DLD1 (cell line): Measurements from ENCODE around the gene PRR36.

ENCODE experiments used
- in situ Hi-C: cut with HindIII; loops from 2 replicates; pipeline ENCODE4 v1.10.0; 2017; ENCODE audit warnings: low sequenced_read_pairs

PRR36 gene

DNA sequence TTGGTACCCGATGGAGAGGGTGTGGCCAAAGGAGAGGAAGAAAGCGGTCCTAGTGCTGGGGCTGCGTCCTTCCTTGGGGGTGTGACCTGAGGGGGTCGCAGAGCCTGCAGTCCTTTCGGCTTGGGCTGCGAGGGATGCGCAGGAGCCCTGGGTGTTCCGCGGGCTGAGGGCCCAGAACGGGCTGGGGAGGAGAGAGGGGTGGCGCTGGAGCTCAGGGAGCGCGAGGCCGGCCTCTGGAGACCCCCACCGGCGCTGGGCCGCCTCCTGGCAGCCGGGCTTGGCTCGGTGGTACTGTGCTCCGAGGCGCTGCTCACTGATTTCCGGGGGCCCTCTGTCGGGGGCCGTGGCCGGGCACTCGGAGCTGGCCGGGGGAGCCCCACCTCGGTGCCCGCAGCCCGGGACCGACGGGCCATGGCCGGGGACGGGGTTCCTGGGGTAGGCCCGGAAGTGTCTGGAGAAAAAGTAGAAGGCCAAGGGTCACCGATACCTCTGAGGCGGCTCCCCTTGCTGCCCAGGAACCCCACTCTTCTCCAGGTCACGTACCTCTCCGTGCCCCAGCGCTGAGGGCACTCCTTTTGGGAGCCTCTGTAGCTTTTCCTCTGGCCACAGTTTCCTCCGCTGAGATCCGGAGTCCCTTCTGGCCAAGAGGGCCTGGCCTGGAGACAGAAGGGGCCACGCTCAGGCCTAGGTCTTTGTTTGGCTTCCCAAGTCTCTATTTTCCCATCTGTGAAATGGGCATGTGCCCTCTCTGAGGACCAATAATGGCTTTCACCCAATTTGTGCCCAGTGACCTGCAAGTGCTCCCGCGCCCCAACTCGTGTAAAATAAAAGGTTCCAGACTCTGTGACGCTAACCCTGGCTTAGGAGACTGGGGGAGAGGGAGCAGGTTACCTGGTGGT lies 1.6 kb downstream of the PRR36 start:
- in situ Hi-C loops, result loop anchor here (25.0 kb wide), 1 partner anchor 160 kb away; the partner anchor contains the start of gene FCER2

DNA sequence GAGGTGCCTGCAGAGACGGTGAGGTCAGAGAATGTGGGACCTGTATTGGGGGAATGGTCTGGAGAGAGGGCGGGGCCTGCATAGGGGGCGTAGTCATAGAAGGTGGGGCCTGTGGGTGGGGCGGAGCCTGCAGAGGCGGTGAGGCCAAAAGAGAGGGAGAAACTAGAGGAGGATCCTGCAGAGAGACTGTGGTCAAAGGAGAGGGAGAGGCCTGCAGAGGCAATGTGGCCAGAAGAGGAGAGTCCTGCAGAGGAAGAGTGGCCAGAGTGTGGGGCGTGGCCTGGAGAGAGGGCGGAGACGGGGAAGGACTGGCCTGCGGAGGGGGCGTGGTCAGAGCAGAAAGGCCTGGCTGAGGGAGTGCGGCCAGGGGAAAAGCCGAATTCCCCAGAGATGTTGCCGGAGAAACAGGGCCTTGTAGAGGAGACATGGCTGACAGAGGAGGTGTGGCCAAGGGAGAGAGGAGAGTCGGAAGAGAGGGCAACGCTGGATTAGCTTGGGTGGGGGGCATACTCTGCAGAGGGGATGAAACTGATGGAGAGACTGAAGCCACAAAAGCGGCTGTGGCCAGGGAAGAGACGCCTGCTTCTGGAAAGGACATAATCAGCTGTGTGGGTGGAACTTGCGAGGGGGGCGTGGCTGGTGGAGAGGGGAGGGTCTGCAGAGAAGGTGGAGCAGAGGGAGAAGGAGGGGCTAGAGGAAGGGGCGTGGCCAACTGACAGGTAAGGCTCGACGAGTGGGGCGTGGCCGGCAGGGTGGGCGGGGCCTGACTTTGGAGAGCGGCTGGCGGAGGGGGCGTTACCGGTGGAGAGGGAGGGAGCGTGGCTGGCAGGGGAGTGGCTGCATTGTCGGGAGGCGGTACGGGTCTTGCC lies 2.5 kb downstream of the PRR36 start:
- in situ Hi-C loops, result loop anchor here (25.0 kb wide), 1 partner anchor 159 kb away; the partner anchor contains the start of gene FCER2

DNA sequence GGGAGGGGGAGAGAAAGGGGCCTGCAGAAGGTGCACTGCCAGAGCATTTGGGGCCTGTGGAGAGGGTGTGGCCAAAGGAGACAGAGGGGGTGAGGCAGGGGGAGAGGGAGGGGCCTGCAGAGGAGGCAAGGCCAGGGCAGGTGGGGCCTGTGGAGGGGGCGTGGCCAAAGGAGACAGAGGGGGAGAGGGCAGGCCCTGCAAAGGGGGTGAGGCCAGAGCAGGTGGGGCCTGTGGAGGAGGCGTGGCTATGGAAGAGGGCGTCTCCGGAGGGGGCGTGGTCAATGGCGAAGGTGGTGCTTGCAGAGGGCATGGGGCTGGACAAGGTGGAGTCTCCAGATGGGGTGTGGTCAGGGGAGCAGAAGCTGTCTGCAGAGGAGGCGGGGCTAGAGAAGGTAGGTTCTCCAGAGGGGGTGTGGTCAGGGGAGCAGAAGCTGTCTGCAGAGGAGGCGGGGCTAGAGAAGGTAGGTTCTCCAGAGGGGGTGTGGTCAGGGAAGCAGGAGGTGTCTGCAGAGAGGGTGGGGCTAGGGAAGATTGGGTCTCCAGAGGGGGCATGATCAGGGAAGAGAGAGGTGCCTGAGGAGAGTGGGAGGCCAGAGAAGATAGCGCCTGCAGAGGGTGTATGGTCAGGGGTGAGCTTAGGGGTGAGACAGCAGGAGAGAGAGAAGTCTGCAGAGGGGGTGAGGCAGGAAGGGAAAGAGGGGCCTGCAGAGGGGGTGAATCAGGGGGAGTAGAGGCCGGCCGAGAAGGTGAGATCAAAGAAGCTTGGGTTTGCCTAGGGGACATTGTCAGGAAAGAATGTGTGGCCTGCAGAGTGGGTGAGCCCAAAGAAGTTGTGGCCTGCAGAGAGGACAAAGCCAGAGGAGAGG lies 3.4 kb downstream of the PRR36 start:
- in situ Hi-C loops, result loop anchor here (25.0 kb wide), 1 partner anchor 159 kb away; the partner anchor contains the start of gene FCER2

DNA sequence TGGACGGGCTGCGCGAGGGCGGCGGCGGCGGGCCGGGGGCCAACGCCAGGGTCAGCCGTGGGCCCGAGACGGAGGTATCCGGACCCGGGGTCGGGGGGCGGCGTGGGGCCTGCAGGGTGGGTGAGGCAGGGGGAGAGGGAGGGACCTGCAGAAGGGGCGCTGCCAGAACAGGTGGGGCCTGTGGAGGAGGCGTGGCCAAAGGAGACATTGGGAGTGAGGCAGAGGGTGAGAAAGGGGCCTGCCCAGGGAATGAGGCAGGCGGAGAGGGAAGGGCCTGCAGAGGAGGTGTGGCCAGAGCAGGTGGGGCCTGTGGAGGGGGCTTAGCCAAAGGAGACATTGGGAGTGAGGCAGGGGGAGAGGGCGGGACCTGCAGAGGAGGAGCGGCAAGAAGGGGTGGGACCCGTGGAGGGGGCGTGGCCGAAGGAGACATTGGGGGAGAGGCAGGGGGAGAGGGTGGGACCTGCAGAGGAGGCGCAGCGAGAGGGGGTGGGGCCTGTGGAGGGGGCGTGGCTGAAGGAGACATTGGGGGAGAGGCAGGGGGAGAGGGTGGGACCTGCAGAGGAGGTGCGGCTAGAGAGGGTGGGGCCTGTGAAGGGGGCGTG lies 4.2 kb downstream of the PRR36 start:
- in situ Hi-C loops, result loop anchor here (25.0 kb wide), 1 partner anchor 158 kb away; the partner anchor contains the start of gene FCER2

DNA sequence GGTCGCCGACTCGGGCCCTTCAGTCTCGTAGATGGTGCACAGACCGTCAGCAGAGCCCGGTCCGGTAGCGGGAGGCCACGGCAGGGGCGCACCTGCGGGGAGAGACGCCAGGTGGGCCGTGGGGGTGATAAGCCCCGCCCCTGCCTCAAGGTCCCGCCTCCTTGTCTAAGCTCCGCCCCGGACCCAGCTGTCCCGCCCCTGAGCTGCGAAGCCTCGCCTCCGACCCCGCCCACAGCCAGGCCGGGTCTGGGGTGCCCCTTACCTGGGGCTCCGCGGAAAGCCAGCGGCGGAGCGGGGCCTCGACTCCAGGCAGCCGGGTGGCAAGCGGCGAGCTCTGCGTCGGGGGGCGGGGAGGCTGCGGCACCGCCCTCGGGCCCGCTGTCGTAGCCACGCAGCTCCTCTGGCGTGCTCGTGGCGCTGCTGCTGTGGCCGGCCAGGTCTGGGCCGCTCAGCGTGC lies 4.7 kb downstream of the PRR36 start:
- in situ Hi-C loops, result loop anchor here (25.0 kb wide), 1 partner anchor 157 kb away; the partner anchor contains the start of gene FCER2

DNA sequence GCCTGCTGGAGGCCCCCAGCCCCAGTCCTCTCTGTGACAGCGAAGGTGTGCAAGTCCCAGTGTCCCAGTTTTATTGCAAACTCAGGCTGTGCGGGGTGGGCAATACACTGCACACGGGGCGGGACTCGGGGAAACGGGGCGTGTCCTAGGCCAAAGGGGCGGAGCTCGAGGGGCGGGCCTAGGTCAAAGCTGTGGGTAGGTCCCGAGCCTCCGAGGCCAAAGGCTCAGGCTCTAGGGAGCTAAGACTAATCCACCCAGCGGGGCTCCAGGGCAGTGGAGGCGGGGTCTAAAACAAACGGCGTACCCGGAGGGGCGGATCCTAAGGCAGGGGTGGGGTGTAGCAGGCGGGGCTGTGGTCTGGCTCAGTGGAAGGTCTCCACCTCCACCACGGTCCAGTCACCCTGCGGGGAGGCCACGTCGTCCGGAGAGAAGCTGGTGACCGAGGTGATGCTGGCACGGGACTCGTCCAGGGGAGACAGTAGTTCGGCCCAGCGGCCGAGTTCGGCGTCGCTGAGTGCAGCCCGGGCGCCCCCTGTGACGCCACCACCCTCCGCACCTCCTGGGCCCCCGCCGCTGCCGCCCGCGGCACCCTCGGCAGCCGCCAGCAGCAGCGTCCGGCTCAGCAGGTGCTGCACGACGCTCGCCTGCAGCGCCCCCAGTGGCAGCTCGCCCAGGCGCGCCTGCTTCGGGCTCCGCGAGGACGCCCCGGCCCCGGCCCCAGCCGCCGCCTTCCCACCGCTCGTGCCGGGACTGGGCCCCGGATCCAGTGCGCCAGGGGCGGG lies 5.3 kb downstream of the PRR36 start:
- in situ Hi-C loops, result loop anchor here (25.0 kb wide), 1 partner anchor 157 kb away; the partner anchor contains the start of gene FCER2

DNA sequence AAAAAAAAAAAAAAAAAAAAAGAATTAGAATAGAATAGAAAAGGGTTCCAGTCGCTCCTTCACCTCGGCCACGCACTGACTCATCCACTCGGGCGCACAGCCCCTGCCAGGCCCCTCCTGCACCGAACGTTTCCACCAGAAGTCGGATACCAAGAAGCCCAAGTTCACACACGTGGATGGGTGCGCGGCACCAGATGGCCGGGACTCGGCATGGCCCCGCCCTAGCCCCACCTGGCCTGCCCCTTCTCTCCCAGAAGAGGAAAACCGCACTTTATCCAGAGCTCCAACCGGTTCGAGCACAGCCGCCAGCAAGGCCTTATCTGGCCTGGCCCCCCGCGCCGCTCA lies 5.9 kb downstream of the PRR36 start:
- in situ Hi-C loops, result loop anchor here (25.0 kb wide), 1 partner anchor 156 kb away; the partner anchor contains the start of gene FCER2

DNA sequence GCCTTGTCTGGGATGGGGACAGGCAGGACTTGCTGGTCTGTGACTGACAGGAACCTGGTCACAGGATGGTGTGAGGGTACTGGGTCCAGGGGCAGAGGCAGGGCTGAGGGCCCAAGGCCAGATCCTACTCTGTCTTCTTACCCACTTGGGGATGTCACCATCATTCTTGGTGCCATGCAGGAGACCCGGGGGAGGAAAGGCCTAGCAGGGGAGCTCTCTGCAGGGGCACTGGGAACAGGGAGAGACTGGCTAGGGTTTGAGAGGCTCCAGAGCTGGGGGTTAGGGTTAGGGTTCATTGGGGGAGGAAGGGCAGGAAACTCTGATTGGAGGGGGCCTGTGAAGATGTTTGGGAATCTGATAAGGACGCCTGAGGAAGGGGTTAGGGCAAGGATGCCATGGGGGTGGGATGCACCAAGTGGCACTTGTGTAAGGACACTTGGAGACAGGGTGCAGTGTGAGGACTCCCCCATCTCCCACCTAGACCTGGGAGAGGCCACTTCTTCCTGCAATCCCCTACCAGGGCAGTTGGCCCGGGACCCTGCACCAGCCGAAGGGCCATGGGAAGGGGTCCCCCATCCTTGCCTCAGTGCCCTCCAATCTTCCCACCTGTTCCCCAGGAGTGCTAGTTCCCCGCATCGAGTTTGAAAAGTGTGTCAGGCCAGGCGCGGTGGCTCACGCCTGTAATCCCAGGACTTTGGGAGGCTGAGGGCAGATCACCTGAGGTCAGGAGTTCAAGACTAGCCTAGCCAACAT lies 6.9 kb downstream of the PRR36 start:
- in situ Hi-C loops, result loop anchor here (25.0 kb wide), 1 partner anchor 155 kb away; the partner anchor contains the start of gene FCER2

DNA sequence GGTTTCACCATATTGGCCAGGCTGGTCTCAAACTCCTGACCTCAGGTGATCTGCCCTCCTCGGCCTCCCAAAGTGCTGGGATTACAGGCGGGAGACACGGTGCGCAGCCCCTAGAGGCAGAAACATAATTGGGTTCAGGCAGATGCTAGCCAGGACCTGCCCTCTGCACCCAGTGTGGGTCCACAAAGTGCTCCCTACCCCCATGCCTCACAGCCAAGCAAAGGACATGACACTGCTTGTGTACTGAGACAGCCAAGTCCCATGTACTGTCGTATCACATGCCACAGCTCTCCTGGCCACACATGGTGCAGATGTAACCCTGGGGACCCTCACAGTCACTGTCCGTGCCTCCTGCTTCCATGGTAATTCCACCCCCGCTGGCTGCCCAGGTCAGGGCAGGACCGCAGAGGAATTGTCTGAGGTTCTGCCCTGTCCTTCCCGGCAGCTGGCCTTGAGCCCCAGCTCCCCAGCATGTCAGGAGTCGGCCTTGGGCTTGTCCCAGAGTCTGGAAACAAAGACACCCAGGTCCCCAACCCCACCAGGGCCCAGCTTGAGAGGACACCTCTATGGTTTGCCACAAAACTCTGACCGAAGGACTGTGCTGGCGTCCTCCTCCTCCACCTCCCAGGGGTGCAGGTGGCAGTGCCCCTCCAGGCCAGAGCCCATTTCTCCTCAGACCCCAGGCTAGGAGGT lies 7.6 kb downstream of the PRR36 start:
- in situ Hi-C loops, result loop anchor here (25.0 kb wide), 1 partner anchor 154 kb away; the partner anchor contains the start of gene FCER2

DNA sequence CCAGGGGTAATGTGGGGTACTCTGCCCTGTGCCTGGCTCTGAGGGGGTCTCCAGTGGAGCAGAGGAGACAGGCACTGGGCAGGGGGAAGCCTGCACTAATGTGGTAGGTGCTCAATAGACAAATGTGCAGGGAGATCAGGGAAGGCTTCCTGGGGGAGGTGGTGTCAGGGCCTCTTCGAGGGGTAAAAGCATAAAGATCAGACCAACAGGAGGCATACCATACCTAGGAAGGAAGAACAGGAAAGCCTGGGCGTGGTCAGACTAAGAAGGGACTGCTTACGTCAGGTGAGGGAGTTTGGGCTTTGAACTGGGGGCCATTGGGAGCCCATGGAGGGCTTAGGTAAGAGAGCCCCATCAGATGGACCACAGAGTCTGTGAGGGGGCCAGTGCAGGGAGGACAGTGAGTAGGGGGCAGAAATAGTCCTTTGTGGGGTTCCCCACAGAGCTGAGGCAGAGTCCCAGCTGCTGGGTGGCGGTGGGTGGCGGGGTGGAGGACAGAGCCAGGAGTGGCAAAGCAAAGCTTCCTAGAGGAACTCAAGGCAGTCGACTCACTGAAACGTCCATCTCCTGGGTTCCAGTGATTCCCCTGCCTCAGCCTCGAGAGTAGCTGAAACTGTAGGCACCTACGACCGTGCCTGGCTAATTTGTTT lies 8.8 kb downstream of the PRR36 start:
- in situ Hi-C loops, result loop anchor here (25.0 kb wide), 1 partner anchor 153 kb away; the partner anchor contains the start of gene FCER2

DNA sequence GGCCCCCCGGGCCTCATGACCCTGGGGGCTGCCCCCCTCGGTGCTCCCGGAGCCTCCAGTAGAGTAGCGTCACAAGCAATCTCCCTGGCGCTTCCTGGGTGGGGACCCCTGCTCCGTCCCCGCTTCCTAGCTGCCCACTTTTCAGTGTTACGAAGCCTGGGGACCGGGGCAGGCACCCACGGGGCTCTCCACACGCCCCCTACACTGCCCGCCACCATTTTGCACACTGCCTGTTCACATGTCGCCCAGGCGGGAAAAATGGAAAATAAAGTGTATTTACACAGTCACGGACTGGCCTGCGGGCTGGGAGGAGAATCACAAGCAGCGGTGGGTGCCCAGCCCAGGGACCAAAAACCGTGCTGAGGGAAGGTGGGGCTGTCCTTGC lies 9.5 kb downstream of the PRR36 start:
- in situ Hi-C loops, result loop anchor here (25.0 kb wide), 1 partner anchor 152 kb away; the partner anchor contains the start of gene FCER2

DNA sequence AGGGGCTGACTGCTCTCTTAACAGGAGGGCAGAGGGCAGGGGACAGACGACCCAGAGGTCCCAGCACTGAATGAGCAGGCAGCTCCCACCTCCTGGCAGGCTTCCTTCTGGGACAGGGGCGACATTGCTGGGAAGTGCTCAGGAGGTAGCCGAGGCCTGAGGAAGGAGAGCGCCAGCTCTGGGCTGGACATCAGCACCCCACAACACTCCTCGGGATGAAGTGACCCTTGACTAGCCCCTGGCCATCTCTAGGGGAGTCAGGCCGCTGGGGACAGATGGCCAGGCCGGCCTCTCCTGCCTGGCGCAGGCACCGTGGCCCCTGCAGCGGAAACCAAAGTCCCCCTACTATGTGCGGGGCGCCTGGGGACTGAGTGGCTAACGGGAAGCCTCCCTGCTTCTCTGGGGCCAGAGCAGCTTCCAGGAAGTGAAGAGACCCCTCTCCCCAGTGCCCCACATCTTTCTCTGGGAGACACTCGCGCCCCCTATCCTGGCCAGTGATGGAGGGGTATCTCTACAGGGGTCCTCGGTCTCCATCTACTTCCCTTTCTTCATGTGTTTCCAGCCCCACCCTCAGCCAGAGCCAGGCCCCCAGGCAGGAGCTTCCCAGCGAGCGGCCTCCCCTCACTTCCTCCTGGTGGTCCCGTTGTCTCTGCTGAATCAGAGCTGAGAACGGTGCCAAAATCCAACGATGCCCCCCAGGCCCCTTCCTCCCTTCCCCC lies 10.1 kb downstream of the PRR36 start:
- in situ Hi-C loops, result loop anchor here (25.0 kb wide), 1 partner anchor 152 kb away; the partner anchor contains the start of gene FCER2

DNA sequence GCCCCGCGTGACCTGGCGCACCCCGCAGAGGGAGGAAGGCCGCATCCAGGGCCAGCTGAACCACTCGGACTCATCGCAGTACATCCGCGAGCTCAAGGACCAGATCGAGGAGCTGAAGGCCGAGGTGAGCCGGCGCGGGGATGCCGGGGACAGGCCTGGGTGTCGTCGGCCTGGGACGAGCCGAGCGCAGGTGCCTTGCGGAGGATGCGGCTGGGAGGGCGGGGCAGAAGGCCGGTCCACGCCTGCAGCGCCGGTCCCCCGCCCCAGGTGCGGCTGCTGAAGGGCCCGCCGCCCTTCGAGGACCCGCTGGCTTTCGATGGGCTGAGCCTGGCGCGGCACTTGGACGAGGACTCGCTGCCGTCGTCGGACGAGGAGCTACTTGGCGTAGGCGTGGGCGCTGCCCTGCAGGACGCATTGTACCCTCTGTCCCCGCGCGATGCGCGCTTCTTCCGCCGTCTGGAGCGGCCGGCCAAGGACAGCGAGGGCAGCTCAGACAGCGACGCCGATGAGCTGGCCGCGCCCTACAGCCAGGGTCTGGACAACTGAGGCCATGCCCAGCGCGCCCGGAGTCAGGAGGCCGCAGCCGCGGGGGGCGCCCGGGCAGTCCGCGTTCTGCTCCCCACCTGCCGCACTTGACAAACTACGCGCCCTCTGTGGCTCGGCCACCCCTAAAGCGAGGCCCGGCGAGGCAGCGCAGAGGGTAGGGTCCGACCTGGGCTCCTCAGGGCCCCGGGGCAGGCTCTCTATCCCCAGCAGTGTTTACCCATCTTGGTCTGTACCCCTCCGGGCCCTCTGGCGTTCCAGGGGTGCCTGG lies 10.8 kb downstream of the PRR36 start:
- in situ Hi-C loops, result loop anchor here (25.0 kb wide), 1 partner anchor 151 kb away; the partner anchor contains the start of gene FCER2

DNA sequence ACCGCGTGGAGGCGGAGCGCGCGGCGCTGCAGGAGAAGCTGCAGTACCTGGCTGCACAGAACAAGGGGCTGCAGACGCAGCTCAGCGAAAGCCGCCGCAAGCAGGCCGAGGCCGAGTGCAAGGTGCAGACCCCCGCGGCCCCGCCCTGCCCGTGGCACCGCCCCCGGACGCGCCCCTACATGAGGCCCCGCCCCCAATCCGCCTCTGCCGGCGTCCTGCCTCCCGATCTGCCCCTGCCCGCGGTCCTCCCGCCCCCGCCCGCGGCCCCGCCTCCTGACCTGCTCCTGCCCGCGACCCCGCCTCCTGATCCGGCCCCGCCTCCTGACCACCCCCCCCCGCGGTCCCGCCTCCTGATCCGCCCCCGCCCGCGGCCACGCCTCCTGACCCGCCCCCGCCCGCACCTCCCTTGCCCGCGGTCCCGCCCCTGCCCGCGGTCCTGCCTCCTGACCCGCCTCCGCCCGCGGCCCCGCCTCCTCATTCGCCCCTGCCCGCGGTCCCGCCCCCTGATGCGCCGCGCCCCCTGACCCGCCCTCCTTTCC lies 11.7 kb downstream of the PRR36 start:
- in situ Hi-C loops, result loop anchor here (25.0 kb wide), 1 partner anchor 150 kb away; the partner anchor contains the start of gene FCER2
